DMS53 treated with DMSO at 0.1 percent for 48 hours (cell line): Measurements from ENCODE around the gene KRT80.
A peak's percentile ranks its signal among the peaks of the same experiment; 100 is the strongest.

ENCODE experiments used
- DNase-seq: peaks from one replicate; lab custom pipeline; 2025; ENCODE audit not compliant: unreplicated experiment; lab: John Stamatoyannopoulos, UW

Gene KRT80

DNA sequence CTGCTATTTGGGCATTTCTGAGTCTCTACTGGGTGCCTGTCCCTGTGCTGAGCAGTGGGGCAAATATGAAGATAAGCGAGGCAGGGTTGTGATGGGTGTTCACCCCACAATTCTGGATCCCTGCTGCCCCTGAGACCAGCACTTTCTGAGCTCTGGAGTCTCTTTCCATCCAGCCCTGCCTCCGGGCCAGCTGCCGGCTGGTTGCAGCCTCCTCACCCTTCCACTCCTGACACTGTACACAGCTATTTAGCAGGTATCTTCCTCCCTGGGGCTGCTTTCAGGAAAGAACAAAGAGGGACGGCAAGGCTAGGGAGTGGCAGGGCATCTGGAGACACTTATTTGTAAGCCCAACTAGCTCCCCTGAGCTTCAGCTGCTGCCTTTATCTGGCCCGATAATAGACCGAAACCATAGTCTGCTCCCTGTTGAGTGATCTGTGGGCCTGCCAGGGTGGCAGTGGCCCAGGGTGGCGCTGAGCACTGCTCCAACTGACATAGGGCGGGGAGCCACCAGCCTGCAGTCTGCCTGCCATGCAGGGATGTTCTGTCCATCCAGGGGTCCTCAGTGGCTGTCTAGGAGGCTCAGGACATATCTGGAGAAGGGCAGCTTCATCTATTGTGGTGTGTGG, 7.6 kb upstream of the KRT80 start:
- no peak for DNase-seq

DNA sequence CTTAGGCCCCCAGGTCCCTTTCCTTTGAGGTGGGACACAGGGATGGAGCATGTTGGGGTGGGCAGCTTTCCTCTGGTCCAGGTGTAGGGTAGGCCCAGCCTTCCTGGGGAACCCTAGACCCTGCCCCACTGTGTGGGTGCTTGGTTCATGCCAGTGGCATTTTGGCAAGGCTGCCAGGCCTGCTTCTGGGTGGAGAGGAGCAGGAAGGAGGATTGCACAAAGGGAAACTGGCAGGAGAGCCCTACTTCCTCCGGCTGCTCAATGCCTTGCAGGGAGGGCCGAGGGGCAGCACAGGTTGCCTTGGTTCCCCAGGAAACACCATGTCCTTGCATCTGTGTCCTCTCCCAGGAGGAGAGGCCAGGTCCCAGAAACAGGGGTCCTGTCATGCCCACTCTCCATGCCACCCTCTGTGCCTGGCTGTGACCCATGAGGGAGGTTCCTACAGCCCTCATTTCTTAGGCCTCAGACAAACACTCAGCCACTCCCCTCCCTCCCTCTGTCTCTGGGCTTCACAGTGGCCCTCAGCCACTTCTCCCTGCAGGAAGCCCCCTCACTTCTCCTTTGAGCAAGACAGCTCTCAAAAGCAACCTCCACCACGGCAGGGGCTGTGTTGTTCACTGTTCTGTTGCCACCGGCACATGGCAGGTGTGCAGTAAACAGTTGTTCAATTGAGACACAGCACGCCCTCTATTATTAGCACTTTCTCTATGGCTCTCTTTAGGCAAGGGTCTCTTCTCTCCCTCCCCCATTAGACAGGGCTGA, 6.8 kb upstream of the KRT80 start:
- no peak for DNase-seq

DNA sequence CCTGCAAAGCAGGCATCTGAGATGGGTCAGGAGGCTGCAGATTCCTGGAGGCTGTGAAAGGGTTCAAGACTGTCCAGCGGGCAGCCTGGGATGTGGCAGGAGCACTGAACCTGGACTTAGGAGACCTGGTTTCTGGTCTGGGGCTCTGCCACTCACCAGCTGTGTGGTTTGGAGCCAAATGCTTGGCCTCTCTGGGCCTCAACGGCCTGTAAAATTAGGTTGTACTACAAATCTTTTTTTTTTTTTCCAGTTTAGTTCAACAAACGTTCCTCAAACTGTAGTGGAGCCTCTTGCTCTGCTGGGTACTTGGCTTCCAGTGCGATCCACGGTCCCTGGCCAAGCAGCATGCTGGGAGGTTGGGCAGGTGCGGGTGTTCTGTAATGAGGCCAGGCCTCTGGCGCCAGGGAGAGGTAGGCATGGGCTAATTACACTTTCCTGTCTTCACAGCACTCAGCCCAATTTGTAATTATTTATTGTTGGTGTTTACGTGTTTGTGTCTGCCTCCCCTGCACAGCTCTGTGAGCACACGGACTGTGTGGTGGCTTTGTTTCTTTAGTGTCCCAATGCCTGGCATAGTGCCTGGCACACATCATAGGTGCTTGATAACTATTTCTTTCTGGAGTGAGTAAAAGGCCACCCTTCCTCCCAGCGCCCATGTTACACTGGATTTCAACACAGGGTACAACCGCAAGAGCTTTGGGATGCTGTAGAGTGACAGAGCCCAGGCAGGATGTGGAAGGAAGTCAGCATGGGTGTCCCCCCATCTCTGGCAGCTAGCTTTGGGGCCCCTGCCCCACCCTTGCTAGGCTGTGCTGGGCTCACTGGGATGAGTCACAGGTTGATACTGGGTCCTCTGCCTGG, 5.8 kb upstream of the KRT80 start:
- DNase-seq = no peak

DNA sequence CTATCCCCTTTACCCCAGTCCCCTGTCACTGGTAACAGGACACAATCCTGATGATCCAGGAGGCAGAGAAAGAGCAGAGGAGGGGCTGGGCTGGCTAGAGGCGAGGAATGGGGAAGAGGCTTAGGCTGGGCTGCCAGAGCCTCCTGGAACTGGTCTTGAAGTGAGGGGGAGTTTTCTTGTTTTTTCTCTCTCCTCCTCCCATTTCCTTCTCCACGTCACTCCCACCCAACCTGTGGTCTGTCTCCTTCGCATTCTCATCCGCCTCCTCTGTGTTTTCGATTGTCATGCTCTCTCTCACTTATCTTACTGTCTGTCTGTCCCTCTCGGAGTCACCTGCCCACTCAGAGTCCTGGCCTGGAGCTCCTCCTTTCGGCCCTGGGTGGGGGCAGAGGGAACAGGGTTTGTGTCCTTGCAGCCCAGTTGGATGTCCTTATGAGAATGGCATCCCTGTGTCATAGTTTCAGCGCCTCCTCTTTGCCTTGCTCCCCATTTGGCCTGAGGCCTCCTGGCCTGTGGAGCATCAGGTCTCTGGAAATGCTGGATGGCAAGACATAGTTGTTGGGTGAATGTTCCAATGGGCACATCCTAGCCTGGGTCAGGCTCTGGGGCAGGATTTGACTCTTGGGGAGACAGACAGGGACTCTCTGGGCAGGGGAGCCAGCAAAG, 3.4 kb upstream of the KRT80 start:
- no peak for DNase-seq

DNA sequence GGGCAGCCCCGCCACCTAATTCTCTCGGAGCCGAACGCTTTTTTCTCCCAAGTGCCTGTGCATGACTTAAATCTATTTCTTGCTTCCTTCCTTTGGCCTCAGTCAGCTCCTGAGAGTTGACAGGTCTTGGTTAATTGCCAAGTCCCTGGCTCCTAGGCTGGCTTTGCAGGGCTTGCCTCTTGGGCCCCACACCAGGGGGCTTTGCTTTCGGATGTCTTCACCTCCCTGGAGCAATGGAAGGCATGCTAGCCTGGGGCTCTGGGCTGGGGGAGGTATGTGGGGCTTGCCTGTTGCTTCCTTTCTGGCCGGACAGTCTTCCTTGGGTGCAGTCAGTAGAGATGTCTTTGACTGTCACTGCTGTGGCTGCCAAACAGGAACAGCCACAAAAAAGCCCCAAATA, 2.2 kb upstream of the KRT80 start:
- no peak for DNase-seq

DNA sequence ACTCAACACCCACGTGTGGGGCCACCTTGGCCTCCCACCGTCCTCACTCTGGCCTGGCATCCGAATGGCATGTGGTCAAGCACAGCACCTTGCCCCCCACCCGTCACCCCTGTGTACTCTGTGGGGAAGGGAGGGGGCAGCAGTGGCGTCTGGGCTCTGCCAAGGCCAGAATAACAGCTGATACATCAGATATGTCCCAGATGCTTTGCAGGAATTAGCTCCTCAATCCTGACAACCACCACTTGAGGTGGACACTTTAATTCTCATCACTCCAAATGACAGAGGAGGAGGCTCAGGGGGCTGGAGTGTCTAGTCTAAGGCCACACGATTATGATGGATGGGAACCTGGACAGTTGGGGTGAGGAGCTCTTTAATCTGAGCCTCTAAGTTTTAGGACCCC, 1.7 kb upstream of the KRT80 start:
- DNase-seq = no peak

DNA sequence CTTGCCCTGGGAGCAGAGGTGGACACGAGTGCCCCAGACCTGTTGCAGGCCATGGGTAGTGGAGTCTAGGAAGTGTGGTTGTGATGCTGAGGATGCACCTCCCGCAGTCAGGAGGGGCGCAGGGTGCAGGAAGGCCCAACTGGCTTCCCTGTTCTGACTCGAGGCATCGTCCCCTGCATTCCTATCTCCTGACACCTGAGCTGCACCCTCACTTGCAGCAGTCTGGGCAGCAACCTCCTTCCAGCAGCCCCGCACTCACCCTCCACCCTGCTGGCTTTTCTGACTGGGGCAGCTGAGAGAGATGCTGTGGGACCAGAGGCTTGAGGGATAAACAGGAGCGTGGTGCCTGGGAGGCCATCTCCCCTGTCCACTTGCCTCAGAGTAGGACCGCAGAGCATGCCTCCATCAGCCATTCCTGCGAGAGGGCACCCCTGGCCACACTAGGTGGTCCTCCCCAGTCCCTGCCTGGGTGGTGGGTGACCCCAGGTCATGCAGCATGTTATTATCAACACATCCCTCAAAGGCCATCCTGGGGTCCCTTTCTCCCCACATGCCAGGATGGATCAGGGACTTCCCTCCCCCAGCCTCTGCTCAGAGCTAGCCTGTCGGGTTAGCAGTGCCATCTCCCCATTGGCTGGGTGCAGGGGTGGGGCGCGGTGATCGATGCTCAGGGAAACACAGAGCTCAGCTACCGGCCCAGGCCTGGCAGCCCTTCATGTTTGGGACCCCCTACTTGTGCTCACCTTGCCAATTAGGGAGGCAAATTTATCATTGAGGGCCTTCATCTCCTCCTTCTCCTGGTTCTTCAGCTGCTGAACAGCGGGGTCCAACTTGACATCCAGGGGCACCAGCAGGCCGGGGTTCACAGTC, 719 bp downstream of the KRT80 start:
- no peak for DNase-seq

DNA sequence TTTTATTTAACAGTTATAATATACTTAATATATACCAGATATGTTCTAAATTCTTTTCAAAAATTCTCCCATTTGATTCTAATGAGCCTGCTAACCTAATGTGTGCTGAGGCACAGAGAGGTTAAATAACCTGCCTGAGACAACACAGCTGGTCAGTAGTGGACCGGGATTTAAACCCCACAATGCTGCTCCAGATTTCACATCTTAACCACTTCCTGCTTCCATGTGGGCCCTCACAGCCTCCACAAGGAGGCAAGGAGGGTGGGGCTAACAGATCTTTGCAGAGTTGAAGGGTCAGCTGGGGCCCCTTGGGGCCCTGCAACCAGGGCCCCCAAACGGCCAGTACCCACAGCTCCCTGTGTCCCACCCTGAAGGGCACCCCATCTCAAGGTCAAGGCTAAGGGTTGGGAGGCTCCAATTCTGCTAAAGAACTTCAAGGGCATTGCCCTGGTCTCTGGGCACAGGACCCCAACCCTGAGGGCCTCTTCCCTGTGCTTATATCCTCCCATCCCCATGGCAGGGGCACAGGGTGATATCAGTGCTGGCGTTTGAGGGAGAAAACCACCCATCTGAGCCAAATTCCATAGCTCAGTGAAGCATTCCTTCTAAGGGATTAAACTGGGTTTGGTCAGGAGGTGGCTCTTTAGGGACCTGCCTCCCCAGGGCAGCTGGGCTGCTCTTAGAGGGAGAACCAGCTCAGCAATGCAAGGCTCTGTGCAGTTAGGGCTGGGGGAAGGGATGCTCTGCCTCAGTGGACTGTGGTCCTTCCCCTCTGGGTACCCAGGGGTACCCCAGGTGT, 2.2 kb downstream of the KRT80 start:
- DNase-seq = no peak

DNA sequence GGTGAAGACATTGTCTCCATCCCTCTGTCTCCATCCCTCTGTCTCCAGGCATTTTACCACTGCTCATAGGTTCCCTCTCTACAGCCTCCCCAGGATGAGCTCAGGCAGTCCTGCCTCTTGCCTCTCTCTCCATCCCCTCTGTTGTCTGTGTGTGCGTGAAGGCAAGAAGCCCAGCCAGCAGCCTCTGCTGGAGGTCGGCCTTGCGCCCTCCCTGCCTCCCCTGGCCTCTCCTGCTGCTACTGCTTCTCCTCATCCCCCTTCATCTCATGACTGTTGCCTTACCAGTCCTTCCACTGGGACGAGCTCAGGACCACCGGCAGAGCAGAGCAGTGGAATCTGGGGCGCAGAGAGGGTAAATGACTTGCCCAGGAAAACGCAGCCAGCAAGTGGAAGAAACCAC, 3.2 kb downstream of the KRT80 start:
- no peak for DNase-seq

DNA sequence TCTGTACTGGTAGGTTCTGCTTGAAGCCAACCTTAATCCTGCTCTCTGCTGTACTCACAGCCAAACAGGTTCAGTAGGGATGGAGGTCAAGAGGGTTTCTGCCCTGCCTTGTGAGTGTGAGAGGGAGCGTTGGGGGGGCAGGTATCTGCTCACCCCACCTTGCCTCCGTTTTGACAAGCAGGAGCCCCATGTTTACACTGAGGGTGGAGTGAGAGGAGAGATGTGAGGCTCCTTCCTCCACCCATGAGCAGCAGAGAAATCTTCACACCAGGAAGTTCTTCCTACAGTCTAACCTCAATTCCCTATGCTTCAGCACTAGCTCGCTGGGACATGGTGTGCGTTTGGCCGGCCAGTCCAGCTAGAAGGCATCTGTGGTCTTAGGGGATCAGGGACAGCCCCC, 4.2 kb downstream of the KRT80 start:
- no peak for DNase-seq

DNA sequence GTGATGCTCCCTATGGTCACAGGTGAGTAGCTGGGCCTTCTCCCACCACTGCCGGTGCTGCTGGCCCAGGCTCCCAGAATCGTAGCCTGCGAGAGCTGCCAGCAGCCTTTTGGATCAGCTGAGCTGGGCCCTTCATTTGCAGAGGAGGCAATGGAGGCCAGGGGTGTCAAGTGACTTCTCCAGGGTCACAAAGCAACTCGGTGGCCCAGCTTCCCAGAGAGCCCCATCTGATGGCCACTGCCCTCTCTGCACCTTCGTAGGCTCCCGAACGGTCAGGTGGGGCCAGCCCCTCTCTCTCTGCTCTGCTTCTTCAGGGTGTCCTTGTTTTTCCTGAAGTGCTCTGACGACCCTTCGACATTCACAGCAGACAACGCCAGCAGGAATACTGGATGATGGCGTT, 4.6 kb downstream of the KRT80 start:
- DNase-seq = no peak

DNA sequence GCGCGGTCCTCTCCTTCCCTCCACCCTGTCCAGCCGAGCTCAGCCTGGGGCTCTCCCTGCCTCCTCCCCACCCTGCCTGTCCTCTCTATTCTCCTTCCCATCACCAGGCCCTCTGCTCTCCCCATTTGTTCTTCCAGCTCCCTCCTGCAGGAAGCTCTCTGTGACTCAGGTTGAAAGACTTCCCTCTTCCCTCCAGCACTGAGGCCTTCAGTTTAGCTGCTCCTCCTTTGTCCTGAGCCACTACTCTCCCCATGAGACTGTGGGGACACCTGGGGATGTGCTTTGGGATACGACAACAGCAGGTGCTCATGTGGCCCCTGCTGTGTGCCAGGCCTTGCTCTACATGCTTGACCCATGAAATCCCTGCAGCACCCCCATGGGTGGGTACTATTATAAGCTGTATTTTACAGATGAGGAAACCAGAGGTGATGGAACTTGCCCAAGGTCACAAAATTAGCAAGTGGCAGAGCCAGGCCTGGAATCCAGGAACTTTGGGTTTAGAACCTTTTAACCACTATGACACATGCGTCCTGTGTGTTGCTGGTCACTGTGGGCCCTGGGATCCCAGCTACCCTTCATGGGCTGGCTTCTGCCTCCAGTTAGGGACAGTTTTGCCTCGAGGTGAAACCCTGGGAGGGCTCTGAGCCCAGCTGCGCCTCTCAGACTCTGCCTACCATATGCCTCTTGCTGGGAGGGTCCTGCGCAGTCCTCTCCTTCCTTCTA, 5.5 kb downstream of the KRT80 start:
- DNase-seq = no peak

DNA sequence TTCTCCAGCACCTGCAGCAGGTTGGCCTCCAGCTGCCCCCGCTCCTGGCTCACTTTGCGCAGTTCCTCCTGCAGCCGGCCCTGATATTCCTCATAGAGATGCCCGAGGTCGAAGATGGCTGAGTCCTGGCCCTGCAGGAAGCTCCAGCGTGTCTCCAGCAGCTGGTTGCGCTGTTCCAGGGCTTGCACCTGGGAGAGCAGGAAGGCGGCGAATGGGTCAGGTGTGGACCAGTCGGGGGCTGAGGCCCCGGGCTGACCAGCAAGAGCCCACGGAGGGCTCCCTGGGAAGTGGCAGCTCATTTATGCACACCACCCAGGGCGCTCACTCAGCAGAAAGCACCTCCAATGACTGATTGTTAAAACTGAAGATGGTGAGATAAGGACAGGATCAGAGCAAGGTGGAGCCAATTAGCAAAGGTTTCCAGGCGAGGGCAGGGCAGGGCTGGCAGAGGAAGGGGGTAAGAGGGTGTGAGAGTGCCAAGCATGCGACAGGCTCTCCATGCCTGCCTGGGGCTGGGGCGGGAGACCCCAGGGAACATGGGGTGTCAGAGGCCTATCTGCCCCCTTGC, 6.3 kb downstream of the KRT80 start:
- no peak for DNase-seq

DNA sequence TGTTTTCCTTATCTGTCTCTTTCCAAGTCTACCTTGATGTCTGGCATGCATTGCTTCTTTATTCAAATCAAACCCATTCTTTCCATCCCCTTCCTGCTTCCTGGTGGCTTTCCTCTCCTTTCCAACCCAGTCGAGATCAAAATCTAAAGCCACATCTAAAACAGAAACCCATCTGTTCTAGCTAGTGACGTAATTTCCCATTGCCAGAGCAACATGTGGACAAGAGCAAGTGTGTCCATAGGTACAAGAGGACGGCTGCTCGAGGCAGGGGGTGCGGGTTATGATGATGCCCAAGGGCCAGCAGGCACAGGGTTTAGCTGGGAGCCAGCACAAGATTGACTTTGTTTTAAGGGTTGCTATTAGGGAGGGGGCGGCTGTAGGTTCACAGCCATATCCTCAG, 7.0 kb downstream of the KRT80 start:
- DNase-seq = no peak

DNA sequence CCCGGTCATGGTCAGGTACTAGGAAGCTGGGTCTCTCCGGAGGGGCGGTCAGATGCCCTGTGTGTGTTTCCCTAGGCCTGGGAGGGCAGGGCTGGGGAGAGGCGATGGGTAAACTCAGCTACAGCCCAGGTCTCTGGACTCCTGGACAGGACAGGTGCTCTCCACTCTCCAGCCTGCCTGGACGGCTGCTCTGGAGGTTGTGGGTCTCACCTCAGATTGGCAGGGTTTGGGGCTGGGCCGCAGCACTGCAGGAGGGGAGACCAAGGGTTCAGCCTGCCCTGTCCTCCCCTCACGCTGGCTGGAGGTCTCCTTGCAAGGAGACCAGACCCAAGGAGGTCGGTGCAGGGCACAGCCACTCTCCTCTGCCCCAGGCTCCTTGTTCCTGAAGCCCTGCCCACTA, 7.8 kb downstream of the KRT80 start:
- no peak for DNase-seq

DNA sequence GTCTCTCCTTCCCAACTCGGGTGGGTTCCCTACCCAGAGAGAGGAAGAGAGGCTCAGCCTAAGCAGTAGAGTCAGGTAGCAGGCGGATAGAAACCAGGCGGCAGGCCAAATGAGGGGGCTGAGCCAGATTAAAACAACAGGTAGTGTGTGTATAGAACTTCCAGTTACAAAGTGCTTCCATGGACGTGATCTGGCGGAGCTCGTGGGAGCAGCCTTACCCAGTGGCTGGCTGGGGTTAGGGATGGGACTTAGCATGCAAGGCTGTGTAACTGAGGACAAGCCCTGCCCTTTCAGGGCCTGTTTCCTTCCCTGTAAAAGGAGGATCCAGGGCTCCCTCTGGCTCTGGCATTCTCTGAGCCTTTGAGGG, 8.3 kb downstream of the KRT80 start:
- DNase-seq = peak; percentile 19

DNA sequence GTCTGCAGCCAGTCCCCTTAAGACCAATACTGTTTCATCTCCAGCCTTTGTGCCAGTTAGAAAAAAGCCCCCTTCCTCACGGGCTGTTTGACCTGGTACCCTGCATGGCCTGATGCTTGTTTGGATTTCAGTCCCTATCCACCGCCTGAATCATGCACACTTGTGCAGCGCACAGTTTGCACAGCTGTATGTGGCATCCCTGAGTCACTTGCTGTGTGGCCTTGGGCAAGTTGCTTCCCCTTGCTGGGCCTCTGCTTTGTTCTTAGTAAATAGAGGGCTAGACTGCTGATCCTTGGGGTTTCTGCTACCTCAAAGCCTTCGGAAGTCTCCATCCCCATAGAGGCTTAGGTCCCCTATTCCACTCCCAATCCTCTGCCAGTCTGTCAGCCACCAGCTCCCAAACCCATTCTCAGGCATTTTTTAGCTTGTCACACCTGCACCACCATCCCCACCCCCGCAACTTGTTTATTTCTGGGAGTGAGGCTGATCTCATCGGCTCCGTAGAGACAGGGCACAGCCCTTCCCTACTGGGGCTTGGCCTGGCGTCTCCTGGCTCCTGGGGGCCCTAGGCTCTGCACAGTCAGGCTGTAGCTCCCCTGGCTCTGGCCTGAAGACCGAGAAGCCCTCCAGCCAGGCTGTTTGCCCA, 8.8 kb downstream of the KRT80 start:
- peak; percentile 72 for DNase-seq

DNA sequence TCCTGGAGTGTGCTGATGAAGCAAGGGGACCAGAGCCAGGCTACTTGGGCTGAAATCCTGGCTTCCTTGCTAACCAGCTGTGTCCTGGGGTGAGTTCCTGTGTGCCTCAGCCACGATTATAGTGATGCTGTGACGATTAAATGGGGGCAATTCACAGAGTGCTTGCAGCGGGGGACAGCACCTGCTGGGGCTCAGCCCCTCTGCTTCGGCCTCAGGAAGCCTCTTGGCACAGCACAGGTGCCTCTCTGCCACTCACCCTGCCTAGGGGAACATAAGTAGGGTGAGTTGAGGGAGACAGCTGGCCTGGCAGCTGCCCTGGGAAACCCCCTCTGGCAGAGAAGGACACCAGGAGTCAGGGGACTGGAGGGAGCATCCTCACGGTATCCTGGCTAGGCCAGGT, 9.4 kb downstream of the KRT80 start:
- peak; percentile 29 for DNase-seq
